Inferior parietal cortex (tissue), 1 donor: ENCODE measurements around the gene SLC41A3.
"Not testable (repeated sequence)": the region's sequence is repeated elsewhere in the genome, so short reads cannot be mapped to it uniquely, and the experiment has no call there.

Source experiments
- DNase-seq: peaks from one replicate; pipeline ENCODE4 v3.0.0-alpha.2; 2016; ENCODE audit errors: extremely low spot score

SLC41A3 gene

GRCh38 chr3:125958511-125959316, 125.2 kb downstream of the SLC41A3 start:
- no peak for DNase-seq

DNA sequence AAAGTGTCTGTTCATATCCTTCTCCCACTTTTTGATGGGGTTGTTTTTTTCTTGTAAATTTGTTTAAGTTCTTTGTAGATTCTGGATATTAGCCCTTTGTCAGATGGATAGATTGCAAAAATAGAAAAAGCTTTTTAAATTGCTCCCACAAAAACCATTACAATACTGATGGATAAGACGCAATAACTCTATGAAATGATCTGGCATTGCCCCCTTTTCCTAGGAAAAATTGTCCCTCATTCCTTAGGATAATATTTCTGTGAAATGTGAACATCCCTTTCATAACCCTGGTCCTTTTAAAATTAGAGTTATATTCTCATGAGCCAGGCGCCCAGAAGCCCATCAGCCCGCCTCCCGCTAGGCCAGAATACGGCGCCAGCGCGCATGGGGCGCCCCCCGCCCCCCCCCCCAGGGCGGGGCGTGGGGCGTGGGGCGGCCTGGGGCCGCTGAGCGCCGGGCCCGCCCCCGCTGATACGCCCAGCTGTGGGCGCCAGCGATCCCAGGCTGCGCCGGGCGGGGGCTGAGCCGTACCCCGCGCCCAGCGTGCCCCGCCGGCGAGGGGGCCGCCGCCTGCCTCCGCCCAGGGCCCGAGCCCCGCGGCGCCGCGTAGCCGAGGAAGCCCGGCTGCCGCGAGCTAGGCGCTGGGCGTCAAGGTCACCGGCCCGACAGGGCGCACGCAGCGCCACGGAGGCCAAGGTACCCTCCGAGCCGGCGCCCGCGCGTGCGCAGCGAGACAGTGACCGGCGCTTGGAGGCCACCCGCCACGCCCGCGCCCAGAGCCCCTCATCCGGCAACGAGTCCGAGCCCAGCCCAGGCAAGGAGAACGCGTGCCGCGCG, 126.0 kb downstream of the SLC41A3 start:
- DNase-seq = no peak

GRCh38 chr3:125957020-125957419, 126.9 kb downstream of the SLC41A3 start:
- DNase-seq = not testable (repeated sequence)
